ENCODE results near the gene IFNK.

Gene IFNK

GRCh38 chr9:27510780-27511179 lies 13.3 kb upstream of the IFNK start:
- no peak overlapping the region for H3K27ac ChIP-seq
- H3K4me3 ChIP-seq (ENCODE audit: low read depth in 1 of 2, low read length in 1 of 2) = no peak overlapping the region
- H3K4me1 ChIP-seq (ENCODE audit: control insufficient read depth in 1 of 2, insufficient read depth in 1 of 2, low read depth in 1 of 2, low read length in 1 of 2) = no peaks in the 10 kb centered on the region
- H3K36me3 ChIP-seq = no peaks in the 10 kb centered on the region
- no peaks in the 10 kb centered on the region for H3K9me3 ChIP-seq
- no peak for TF ChIP-seq CTCF (IDR thresholded peaks at IDR 0.05)
- H3K27me3 ChIP-seq = no peaks in the 10 kb centered on the region

- H3K27me3 ChIP-seq = no peaks in the 10 kb centered on the region
- TF ChIP-seq CTCF (IDR thresholded peaks at IDR 0.05) = no peak
- no peaks in the 10 kb centered on the region for H3K4me1 ChIP-seq (ENCODE audit: control insufficient read depth in 1 of 2, insufficient read depth in 1 of 2, low read depth in 1 of 2, low read length in 1 of 2)
- no peaks in the 10 kb centered on the region for H3K9me3 ChIP-seq
- H3K36me3 ChIP-seq = no peaks in the 10 kb centered on the region
- H3K27ac ChIP-seq = no peak overlapping the region
- H3K4me3 ChIP-seq (ENCODE audit: low read depth in 1 of 2, low read length in 1 of 2) = no peak overlapping the region
Measured at GRCh38 chr9:27511771-27512170, 12.3 kb upstream of the IFNK start.

- no peak for TF ChIP-seq CTCF (IDR thresholded peaks at IDR 0.05)
- Histone ChIP-seq H3K27me3 (no peaks in the 10 kb centered on the region), H3K9me3 (no peaks in the 10 kb centered on the region), H3K4me1 (ENCODE audit: control insufficient read depth in 1 of 2, insufficient read depth in 1 of 2, low read depth in 1 of 2, low read length in 1 of 2) (no peaks in the 10 kb centered on the region), H3K36me3 (no peaks in the 10 kb centered on the region), H3K4me3 (ENCODE audit: low read depth in 1 of 2, low read length in 1 of 2) (no peak overlapping the region), H3K27ac (no peak overlapping the region)
Measured at GRCh38 chr9:27514551-27514950, 9.5 kb upstream of the IFNK start.

DNA sequence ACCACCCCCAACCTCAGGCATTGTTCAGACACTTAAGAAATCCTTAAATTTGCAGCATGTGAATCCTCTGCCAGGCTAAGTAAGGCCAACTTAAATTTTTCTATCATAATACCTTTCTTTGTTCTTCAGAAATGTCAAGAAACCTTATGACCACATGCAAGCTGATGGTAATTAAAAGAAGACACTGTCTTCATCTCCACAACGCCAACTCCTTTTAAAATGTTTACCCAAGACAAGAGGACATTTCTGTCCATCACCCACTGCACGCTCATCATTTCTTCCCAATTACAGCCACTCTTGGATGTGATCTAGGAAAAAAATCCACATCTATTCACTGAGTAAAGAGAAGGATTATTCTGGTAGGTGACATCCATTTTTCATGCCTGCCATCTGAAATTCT lies 6.1 kb upstream of the IFNK start:
- no peaks in the 10 kb centered on the region for H3K9me3 ChIP-seq
- no peaks in the 10 kb centered on the region for H3K36me3 ChIP-seq
- no peaks in the 10 kb centered on the region for H3K27me3 ChIP-seq
- H3K4me3 ChIP-seq (ENCODE audit: low read depth in 1 of 2, low read length in 1 of 2) = no peak overlapping the region
- H3K4me1 ChIP-seq (ENCODE audit: control insufficient read depth in 1 of 2, insufficient read depth in 1 of 2, low read depth in 1 of 2, low read length in 1 of 2) = no peaks in the 10 kb centered on the region
- no peak overlapping the region for H3K27ac ChIP-seq
- TF ChIP-seq CTCF (IDR thresholded peaks at IDR 0.05) = no peak

DNA sequence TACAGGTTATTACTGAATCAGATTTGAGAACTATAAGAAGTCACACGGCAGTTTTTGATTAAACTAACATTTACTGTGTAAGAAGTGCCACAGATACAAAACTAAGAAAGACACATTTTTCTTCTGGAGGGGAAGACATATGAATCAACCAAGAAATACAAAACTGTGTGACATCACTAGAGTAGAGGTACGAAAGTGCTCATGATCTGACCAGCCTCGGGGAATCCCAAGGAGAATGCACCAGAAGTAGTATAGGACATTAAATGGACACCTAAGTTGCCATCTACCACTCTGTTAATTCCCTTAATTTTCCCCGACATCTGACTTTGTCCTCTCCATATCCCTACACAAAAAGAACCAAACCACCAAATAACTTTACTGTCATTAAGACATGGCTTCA lies 5.3 kb upstream of the IFNK start:
- no peak overlapping the region for H3K27ac ChIP-seq
- H3K4me3 ChIP-seq (ENCODE audit: low read depth in 1 of 2, low read length in 1 of 2) = no peak overlapping the region
- H3K9me3 ChIP-seq = no peaks in the 10 kb centered on the region
- no peaks in the 10 kb centered on the region for H3K27me3 ChIP-seq
- H3K4me1 ChIP-seq (ENCODE audit: control insufficient read depth in 1 of 2, insufficient read depth in 1 of 2, low read depth in 1 of 2, low read length in 1 of 2) = no peaks in the 10 kb centered on the region
- H3K36me3 ChIP-seq = no peaks in the 10 kb centered on the region
- no peak for TF ChIP-seq CTCF (IDR thresholded peaks at IDR 0.05)
